ENCODE measurements around the gene MSANTD2.

MSANTD2 gene

GRCh38 chr11:124716591-124716990, 83.6 kb downstream of the MSANTD2 start:
- no peak overlapping the region for H3K4me2 ChIP-seq (ENCODE audit: low read length)
- H3F3A ChIP-seq (ENCODE audit: control insufficient read depth, insufficient read depth): no peaks in the 10 kb centered on the region
- H3K27me3 ChIP-seq (ENCODE audit: control insufficient read depth, low read length): peaks cover 34% of the 10 kb centered on the region
- H3K27ac ChIP-seq (ENCODE audit: low read depth, low read length): no peak overlapping the region
- no peaks in the 10 kb centered on the region for H3K9me3 ChIP-seq (ENCODE audit: control insufficient read depth, insufficient read depth, low read length)
- H4K20me1 ChIP-seq (ENCODE audit: control insufficient read depth, insufficient read depth, low read depth, low read length): no peaks in the 10 kb centered on the region
- H3K9me2 ChIP-seq (replicated peaks; ENCODE audit: control insufficient read depth, low read length): no peaks in the 10 kb centered on the region
- TF ChIP-seq CTCF (IDR thresholded peaks at IDR 0.05; ENCODE audit: low read depth, low read length, poor library complexity, severe bottlenecking) (no peak), EZH2phosphoT487 (IDR thresholded peaks at IDR 0.05; ENCODE audit: borderline replicate concordance, low read length) (no peak)
- no peak overlapping the region for H3K4me3 ChIP-seq (ENCODE audit: low read length)
- no peaks in the 10 kb centered on the region for H3K36me3 ChIP-seq (ENCODE audit: control insufficient read depth, low read length)
- no peaks in the 10 kb centered on the region for H3K79me2 ChIP-seq (ENCODE audit: control insufficient read depth, low read length)
- H3K4me1 ChIP-seq (ENCODE audit: control insufficient read depth, low read length): peaks cover 11% of the 10 kb centered on the region

All from DOHH2 (cell line).